Activated CD8-positive, alpha-beta memory T cell treated with anti-CD3 and anti-CD28 coated beads for 48 hours (primary cell): ENCODE results near the gene ZCCHC7.
"Not testable (repeated sequence)": the region's sequence is repeated elsewhere in the genome, so short reads cannot be mapped to it uniquely, and the experiment has no call there.

Experiments
- DNase-seq, 3 experiments: peaks; one replicate each; pipeline ENCODE4 v3.0.0-alpha.2; 2020; ENCODE audit warnings: low read depth in 2 of 3, low spot score in 2 of 3

ZCCHC7 gene

GRCh38 chr9:37203456-37203855, 83.1 kb downstream of the ZCCHC7 start:
- DNase-seq = not testable (repeated sequence)

GRCh38 chr9:37206121-37206620, 85.8 kb downstream of the ZCCHC7 start:
- no peak for DNase-seq

GRCh38 chr9:37209431-37210386, 89.3 kb downstream of the ZCCHC7 start:
- DNase-seq = no peak

- DNase-seq = no peak
These were observed 90.6 kb downstream of the ZCCHC7 start for GRCh38 chr9:37210737-37211523.

- no peak for DNase-seq
These were observed 92.1 kb downstream of the ZCCHC7 start for GRCh38 chr9:37212435-37212834.

- DNase-seq = no peak
These were observed 95.0 kb downstream of the ZCCHC7 start for GRCh38 chr9:37215381-37215780.

- no peak for DNase-seq
These were observed 95.5 kb downstream of the ZCCHC7 start for GRCh38 chr9:37215830-37216229.

- no peak for DNase-seq
These were observed 96.8 kb downstream of the ZCCHC7 start for GRCh38 chr9:37217161-37217560.

- DNase-seq = no peak
These were observed 98.5 kb downstream of the ZCCHC7 start for GRCh38 chr9:37218800-37219425.

GRCh38 chr9:37220971-37221370, 100.6 kb downstream of the ZCCHC7 start:
- DNase-seq = no peak

GRCh38 chr9:37221489-37222106, 101.2 kb downstream of the ZCCHC7 start:
- no peak for DNase-seq

- DNase-seq = no peak
These were observed 109.1 kb downstream of the ZCCHC7 start for GRCh38 chr9:37229455-37229854.

- no peak for DNase-seq
These were observed 109.6 kb downstream of the ZCCHC7 start for GRCh38 chr9:37229882-37230482.

GRCh38 chr9:37236822-37237221, 116.4 kb downstream of the ZCCHC7 start:
- DNase-seq = no peak

GRCh38 chr9:37238122-37238521, 117.7 kb downstream of the ZCCHC7 start:
- DNase-seq = no peak

GRCh38 chr9:37239224-37239859, 119.0 kb downstream of the ZCCHC7 start:
- no peak for DNase-seq

- no peak for DNase-seq
These were observed 119.5 kb downstream of the ZCCHC7 start for GRCh38 chr9:37239921-37240320.

- DNase-seq = no peak
These were observed 121.0 kb downstream of the ZCCHC7 start for GRCh38 chr9:37241340-37241739.

GRCh38 chr9:37242089-37242488, 121.7 kb downstream of the ZCCHC7 start:
- DNase-seq = no peak
